B cell (primary cell): Measurements from ENCODE around the gene CD6. TPM values are rescaled to one million over a fixed set of nuclear protein-coding genes. Genes with fewer than 3 reads are reported as not detected.
A peak's percentile ranks its signal among the peaks of the same experiment; 100 is the strongest.

ENCODE experiments used
- ATAC-seq: fragments of 200-7000 bp; cut with Tn5 transposase; one replicate; pipeline ENCODE4 v1.10.0; 2021; ENCODE audit warnings: low read depth, mild to moderate bottlenecking, moderate number of reproducible peaks, moderate library complexity
- CTCF ChIA-PET: fragments of 350-600 bp; sonication (Branson Sonifier 250); formaldehyde crosslinking; loops from one replicate; lab custom pipeline; 2021; ENCODE audit warnings: antibody characterized with exemption, inconsistent platforms; lab: Charles Lee
- POLR2A ChIA-PET: fragments of 350-600 bp; sonication (Branson Sonifier 250); formaldehyde crosslinking; loops from one replicate; lab custom pipeline; 2021; ENCODE audit warnings: antibody characterized with exemption; lab: Charles Lee
- DNase-seq: peaks from one replicate; pipeline ENCODE4 v3.0.0; 2013
- H2AFZ ChIP-seq: 2 replicates; pipeline ENCODE4 v1.6.1; 2012; ENCODE audit warnings: mild to moderate bottlenecking, low read depth, low read length; ENCODE audit not compliant: insufficient read depth, poor library complexity, severe bottlenecking
- H3K27ac ChIP-seq, 2 donors: 1 replicate in 1 of 2; 2 replicates in 1 of 2; pipeline ENCODE4 v1.5.1; 2012 to 2013; ENCODE audit warnings: low read length in 2 of 2, mild to moderate bottlenecking in 2 of 2, moderate library complexity in 1 of 2
- H3K27me3 ChIP-seq, 4 experiments: fragments of 200-600 bp in 1 of 4; sonication (generic) in 1 of 4; replicated peaks in 1 of 4; 1 replicate in 2 of 4; 2 replicates in 2 of 4; pipeline versions ENCODE4 v1.6.1 to v1.7.0; 2013 to 2016; ENCODE audit warnings: low read length in 3 of 4, mild to moderate bottlenecking in 2 of 4, mixed read lengths in 1 of 4, moderate library complexity in 1 of 4; ENCODE audit not compliant: insufficient read depth in 4 of 4, control insufficient read depth in 3 of 4; ENCODE audit errors: control extremely low read depth in 1 of 4
- H3K36me3 ChIP-seq, 2 experiments: replicated peaks in 1 of 2; 1 replicate in 1 of 2; 2 replicates in 1 of 2; pipeline versions ENCODE4 v1.6.1 to v1.7.1; 2013; ENCODE audit warnings: low read length in 1 of 2; ENCODE audit not compliant: insufficient read depth in 2 of 2, control insufficient read depth in 1 of 2; ENCODE audit errors: control extremely low read depth in 1 of 2, extremely low read depth in 1 of 2
- H3K4me1 ChIP-seq, 2 donors: fragments of 200-600 bp in 1 of 2; sonication (generic) in 1 of 2; 1 replicate in 1 of 2; 2 replicates in 1 of 2; pipeline versions ENCODE4 v1.5.1 to v1.6.1; 2013 to 2017; ENCODE audit warnings: low read length in 2 of 2; ENCODE audit not compliant: control insufficient read depth in 2 of 2, insufficient read depth in 2 of 2
- H3K4me2 ChIP-seq: replicated peaks from 2 replicates; pipeline ENCODE3; 2012; ENCODE audit warnings: mild to moderate bottlenecking, low read depth, low read length; ENCODE audit not compliant: poor library complexity, severe bottlenecking
- H3K4me3 ChIP-seq, 5 experiments: fragments of 200-600 bp in 1 of 5; sonication (generic) in 1 of 5; 1 replicate in 3 of 5; 2 replicates in 2 of 5; pipeline versions ENCODE4 v1.5.1 to v1.7.0; 2011 to 2016; ENCODE audit warnings: low read length in 4 of 5, mild to moderate bottlenecking in 4 of 5, low read depth in 2 of 5, control low read depth in 1 of 5, moderate library complexity in 1 of 5; ENCODE audit not compliant: insufficient read depth in 1 of 5; ENCODE audit errors: control extremely low read depth in 1 of 5, extremely low read depth in 1 of 5
- H3K79me2 ChIP-seq: fragments of 200-600 bp; sonication (generic); one replicate; pipeline ENCODE4 v1.6.0; 2016; ENCODE audit warnings: low read length; ENCODE audit not compliant: control insufficient read depth, insufficient read depth
- H3K9ac ChIP-seq: fragments of 200-600 bp; sonication (generic); 2 replicates; pipeline ENCODE4 v1.6.1; 2017; ENCODE audit warnings: mild to moderate bottlenecking, low read length, moderate library complexity
- H3K9me3 ChIP-seq, 3 donors: one replicate each; pipeline versions ENCODE4 v1.6.1 to v1.7.1; 2013; ENCODE audit warnings: low read length in 2 of 3; ENCODE audit not compliant: control insufficient read depth in 2 of 3, insufficient read depth in 1 of 3; ENCODE audit errors: control extremely low read depth in 1 of 3
- H4K20me1 ChIP-seq: 2 replicates; pipeline ENCODE4 v1.6.0; 2012; ENCODE audit warnings: mild to moderate bottlenecking, low read length; ENCODE audit not compliant: insufficient read depth, control insufficient read depth, poor library complexity, severe bottlenecking
- H3K27ac Mint-ChIP-seq: one replicate; pipeline ENCODE4 v1.8.0; 2021; ENCODE audit warnings: mixed read lengths
- H3K27me3 Mint-ChIP-seq: one replicate; pipeline ENCODE4 v1.8.0; 2021; ENCODE audit warnings: mixed read lengths
- H3K4me1 Mint-ChIP-seq: one replicate; pipeline ENCODE4 v1.8.0; 2021; ENCODE audit warnings: mixed read lengths
- H3K4me3 Mint-ChIP-seq: one replicate; pipeline ENCODE4 v1.8.0; 2021; ENCODE audit warnings: mixed read lengths
- H3K9me3 Mint-ChIP-seq: one replicate; pipeline ENCODE4 v1.8.0; 2022; ENCODE audit warnings: mixed read lengths; ENCODE audit not compliant: insufficient read depth
- CTCF ChIP-seq: fragments of 200-600 bp; IDR thresholded peaks from one replicate; pipeline ENCODE4 v1.8.0; 2022; ENCODE audit warnings: antibody characterized with exemption, mild to moderate bottlenecking
- EZH2 ChIP-seq: IDR thresholded peaks from 2 replicates; pipeline ENCODE4 v1.6.1; 2012; ENCODE audit warnings: borderline replicate concordance, low read depth, mild to moderate bottlenecking, moderate library complexity, low read length; ENCODE audit not compliant: insufficient read depth, poor library complexity, severe bottlenecking
- WGBS: methylation state at CpG from one replicate; pipeline ENCODE4 v1.1.5; 2013; ENCODE audit warnings: missing lambda C conversion rate; ENCODE audit not compliant: insufficient coverage; 5-methylcytosine and 5-hydroxymethylcytosine counted together
- intact Hi-C: fragments of 100-400 bp; cut with micrococcal nuclease; formaldehyde crosslinking; loops from one replicate; pipeline ENCODE4 v1.10.0; 2022
- polyA plus RNA-seq: library from polyadenylated mRNA; depleted of rRNA; stranded (reverse); fragments of >200 nt; gene quantifications from 2 replicates; pipeline ENCODE4 v1.2.3, GENCODE V29; 2012
- total RNA-seq, 2 donors: library from RNA; stranded (reverse); fragments of 120-200 nt in 1 of 2; gene quantifications; 1 replicate in 1 of 2; 2 replicates in 1 of 2; pipeline versions ENCODE4 v1.2.3 to v1.2.4, GENCODE V29; 2013 to 2022

The CD6 gene
- total and polyA plus RNA-seq, 2 donors (not counting 1 experiment from before 2014, with no cell fraction given): 9.3 to 13.6 TPM

DNA sequence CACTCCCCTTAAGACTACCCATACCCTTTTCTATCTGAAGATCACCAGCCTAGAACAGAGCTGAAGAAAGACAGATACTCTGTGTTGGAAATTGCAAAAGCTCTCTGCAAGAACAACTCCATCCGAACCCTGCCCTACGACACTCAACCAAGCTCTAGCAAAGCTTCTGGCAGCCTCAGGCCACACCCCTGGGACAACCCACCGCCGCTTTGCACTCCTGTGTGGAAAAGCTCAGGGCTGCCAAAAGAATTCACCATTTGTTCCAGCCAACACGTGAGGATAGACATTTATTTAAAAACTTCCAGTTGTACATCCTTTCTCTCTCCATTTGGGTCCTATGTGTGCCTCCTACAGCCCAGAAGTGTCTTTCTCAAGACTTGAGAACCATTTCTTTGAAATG is 68.4 kb downstream of the CD6 start:
- H3K4me2 ChIP-seq: no peak overlapping the region
- H3K9me3 Mint-ChIP-seq: no peaks in the 10 kb centered on the region
- peaks cover 29% of the 10 kb centered on the region for H3K4me1 Mint-ChIP-seq
- no peaks in the 10 kb centered on the region for H3K36me3 ChIP-seq
- no peaks in the 10 kb centered on the region for H3K79me2 ChIP-seq
- H3K9ac ChIP-seq: no peak overlapping the region
- H3K4me1 ChIP-seq: peaks cover 15 to 17% of the 10 kb centered on the region in 2 donors
- no peaks in the 10 kb centered on the region for H3K27me3 ChIP-seq
- no peak overlapping the region for H2AFZ ChIP-seq
- H4K20me1 ChIP-seq: no peaks in the 10 kb centered on the region
- H3K27ac ChIP-seq: no peak overlapping the region
- DNase-seq: no peak
- intact Hi-C loops: no loop called here
- TF ChIP-seq EZH2 (no peak), CTCF (no peak)
- ChIA-PET POLR2A (no interaction called here), CTCF (interaction anchor here (0.9 to 3.9 kb wide), 3 partner anchors 70 to 148 kb away, joined by 4 to 13 read pairs (median 4); no protein-coding TSS in a partner anchor)
- no peaks in the 10 kb centered on the region for H3K27me3 Mint-ChIP-seq
- H3K4me3 Mint-ChIP-seq: no peak overlapping the region
- no peak overlapping the region for H3K4me3 ChIP-seq
- WGBS: 97% methylated on average over 5 of the region's 5 CpGs
- ATAC-seq: no peak
- H3K9me3 ChIP-seq: no peaks in the 10 kb centered on the region
- H3K27ac Mint-ChIP-seq: peak overlapping the region; percentile 50

DNA sequence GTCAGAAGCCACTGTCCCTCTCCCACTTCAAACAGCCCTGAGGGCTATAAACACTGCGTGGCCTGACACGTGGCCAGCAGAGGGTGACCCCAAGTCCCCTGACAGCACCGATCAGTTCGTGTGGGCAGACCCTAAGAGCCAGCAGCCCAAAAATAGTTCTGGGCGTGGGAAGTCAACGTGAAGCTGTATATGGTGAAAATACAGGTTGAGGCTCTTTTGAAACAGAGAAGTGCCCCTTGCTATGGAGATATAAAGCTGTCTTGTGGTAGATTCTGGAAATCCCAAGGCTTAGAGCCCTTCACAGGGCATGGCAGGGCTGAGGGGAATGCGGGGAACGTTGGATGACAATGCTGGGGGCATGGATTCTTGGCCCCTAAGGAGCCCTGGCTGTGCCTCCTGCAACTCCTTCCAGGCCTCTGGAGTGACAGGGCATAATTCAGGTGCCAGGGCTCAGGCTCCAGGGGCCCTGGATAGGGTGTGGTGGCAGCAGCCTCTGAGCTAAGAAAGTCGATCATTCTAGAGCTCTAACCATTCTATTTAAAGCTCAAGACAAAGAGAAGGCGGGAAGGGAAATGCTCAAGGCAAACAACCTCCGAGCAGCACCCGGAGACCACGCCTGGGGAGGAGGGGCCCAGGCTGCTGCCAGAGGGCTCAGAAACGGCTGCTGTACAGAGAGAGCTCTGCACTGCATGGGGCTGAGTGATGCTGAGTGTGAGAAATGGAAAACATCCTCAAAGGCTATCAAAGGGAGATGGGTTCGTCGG is 70.5 kb downstream of the CD6 start:
- Histone ChIP-seq H4K20me1 (no peaks in the 10 kb centered on the region), H3K27ac (peak overlapping the region; percentile 84 to 87), H2AFZ (peak overlapping the region; percentile 73), H3K79me2 (no peaks in the 10 kb centered on the region), H3K4me1 (peaks cover 15 to 17% of the 10 kb centered on the region in 2 donors), H3K27me3 (no peaks in the 10 kb centered on the region), H3K36me3 (no peaks in the 10 kb centered on the region), H3K4me2 (peak overlapping the region; percentile 71), H3K9me3 (no peaks in the 10 kb centered on the region), H3K4me3 (peak overlapping the region in 4 of 5 experiments; percentile 13 to 49 (median 34)), H3K9ac (peak overlapping the region; percentile 61)
- ChIA-PET POLR2A (interaction anchor here (0.7 to 2.0 kb wide), 5 partner anchors 22 to 71 kb away, joined by 3 to 13 read pairs (median 4); no protein-coding TSS in a partner anchor), CTCF (interaction anchor here (0.6 to 3.9 kb wide), 12 partner anchors 23 to 547 kb away, joined by 3 to 15 read pairs (median 4); partner anchors contain the start of gene CD6)
- no peaks in the 10 kb centered on the region for H3K27me3 Mint-ChIP-seq
- peak overlapping the region; percentile 95 for H3K27ac Mint-ChIP-seq
- H3K4me1 Mint-ChIP-seq: peaks cover 29% of the 10 kb centered on the region
- H3K4me3 Mint-ChIP-seq: peak overlapping the region; percentile 88
- intact Hi-C loops: loop anchor here (1.0 kb wide), 1 partner anchor 28 kb away; no protein-coding TSS in a partner anchor
- peak; percentile 91 for ATAC-seq
- DNase-seq: peak; percentile 63
- 11% methylated on average over 15 of the region's 16 CpGs for WGBS
- no peak for TF ChIP-seq CTCF
- TF ChIP-seq EZH2: no peak
- no peaks in the 10 kb centered on the region for H3K9me3 Mint-ChIP-seq
